Loucy (cell line): ENCODE data around the gene MICAL3.

ENCODE experiments used
- EZH2phosphoT487 ChIP-seq: fragments of 200-600 bp; IDR thresholded peaks from 2 replicates; pipeline ENCODE4 v1.6.1; 2018; ENCODE audit warnings: antibody characterized with exemption, mild to moderate bottlenecking, moderate library complexity, borderline replicate concordance
- TF ChIP-seq, protein P1 (sequence below): fragments of 200-600 bp; sonication (generic); conservative IDR thresholded peaks from 2 replicates; pipeline ENCODE4 v1.5.1; 2014; ENCODE audit warnings: mild to moderate bottlenecking, antibody characterized with exemption, low read length

DNA sequence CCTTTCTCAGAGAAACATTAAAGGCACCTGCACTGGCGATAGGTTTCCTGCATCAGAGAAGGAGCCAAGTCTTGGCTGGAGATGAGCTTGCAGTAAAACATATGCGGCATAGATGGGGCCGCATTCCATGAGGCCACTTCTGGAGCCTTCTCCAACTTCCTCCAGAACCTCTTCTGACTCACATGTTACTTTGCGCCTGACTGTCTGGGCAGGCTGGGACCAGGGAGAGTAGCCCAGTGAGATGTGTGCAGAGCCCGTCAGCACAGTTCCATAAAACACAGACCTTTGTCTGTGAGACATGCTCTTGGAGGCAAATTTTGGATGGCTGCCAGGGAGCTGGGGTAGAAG is 194.7 kb downstream of the MICAL3 start:
- TF ChIP-seq, protein P1, sequence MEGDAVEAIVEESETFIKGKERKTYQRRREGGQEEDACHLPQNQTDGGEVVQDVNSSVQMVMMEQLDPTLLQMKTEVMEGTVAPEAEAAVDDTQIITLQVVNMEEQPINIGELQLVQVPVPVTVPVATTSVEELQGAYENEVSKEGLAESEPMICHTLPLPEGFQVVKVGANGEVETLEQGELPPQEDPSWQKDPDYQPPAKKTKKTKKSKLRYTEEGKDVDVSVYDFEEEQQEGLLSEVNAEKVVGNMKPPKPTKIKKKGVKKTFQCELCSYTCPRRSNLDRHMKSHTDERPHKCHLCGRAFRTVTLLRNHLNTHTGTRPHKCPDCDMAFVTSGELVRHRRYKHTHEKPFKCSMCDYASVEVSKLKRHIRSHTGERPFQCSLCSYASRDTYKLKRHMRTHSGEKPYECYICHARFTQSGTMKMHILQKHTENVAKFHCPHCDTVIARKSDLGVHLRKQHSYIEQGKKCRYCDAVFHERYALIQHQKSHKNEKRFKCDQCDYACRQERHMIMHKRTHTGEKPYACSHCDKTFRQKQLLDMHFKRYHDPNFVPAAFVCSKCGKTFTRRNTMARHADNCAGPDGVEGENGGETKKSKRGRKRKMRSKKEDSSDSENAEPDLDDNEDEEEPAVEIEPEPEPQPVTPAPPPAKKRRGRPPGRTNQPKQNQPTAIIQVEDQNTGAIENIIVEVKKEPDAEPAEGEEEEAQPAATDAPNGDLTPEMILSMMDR = no peak
- no peak for TF ChIP-seq EZH2phosphoT487
